ENCODE measurements around the gene ELMO1.

- peak in 1 of 3 donors; percentile 7 for TF ChIP-seq POLR2AphosphoS5 (IDR thresholded peaks at IDR 0.05)
- TF ChIP-seq, protein P1, sequence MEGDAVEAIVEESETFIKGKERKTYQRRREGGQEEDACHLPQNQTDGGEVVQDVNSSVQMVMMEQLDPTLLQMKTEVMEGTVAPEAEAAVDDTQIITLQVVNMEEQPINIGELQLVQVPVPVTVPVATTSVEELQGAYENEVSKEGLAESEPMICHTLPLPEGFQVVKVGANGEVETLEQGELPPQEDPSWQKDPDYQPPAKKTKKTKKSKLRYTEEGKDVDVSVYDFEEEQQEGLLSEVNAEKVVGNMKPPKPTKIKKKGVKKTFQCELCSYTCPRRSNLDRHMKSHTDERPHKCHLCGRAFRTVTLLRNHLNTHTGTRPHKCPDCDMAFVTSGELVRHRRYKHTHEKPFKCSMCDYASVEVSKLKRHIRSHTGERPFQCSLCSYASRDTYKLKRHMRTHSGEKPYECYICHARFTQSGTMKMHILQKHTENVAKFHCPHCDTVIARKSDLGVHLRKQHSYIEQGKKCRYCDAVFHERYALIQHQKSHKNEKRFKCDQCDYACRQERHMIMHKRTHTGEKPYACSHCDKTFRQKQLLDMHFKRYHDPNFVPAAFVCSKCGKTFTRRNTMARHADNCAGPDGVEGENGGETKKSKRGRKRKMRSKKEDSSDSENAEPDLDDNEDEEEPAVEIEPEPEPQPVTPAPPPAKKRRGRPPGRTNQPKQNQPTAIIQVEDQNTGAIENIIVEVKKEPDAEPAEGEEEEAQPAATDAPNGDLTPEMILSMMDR (IDR thresholded peaks at IDR 0.05 in 8 of 11, conservative IDR thresholded peaks at IDR 0.05 in 3 of 11) = no peak
- no peak for TF ChIP-seq POLR2A (IDR thresholded peaks at IDR 0.05)
These were observed 536.9 kb downstream of the ELMO1 start for GRCh38 chr7:36911788-36912187.

Measured in spleen (tissue), 7 donors.